ENCODE results near the gene CD44.

DNA sequence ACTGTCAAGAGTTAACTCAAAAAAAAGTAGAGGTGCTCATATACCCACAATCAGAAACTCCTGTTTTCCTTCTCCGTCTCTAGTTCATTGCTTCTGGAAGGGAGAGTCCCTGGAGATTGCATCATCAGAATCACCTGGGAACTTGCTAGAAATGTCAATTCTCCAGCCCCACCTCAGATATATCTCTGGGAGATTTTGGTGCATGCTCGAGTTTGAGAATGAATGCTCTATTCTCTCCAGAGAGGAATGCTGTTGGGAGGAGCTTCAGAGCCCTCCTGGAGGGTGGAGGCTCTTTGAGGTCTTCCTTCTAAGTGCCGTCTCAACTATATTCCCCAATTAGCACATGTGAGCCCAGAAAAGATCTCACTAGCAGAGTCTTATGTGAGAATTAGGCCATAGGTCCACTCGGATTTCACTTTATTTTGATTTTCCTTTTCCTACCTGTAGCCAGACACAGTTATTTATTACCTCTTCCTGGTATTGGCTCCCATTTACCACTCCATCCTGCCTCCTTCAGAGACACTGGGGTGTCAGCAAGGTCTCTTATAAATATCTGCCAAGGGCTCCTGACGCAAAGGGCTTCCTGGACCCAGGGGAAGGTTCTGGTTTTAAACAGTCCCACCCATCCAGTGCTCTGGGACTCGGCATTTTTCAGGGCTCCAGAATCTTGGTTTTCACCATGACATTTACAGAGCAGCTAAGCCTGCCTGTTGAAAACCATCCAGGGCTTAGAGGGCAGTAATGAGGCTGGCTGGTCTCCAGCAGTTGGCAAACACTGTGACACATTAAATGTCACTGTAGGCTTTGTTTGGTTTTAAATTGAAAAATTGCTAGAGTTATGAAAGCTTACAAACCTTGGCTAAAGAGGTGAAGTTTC is 136.2 kb downstream of the CD44 start:
- TF ChIP-seq TCF4 (CRISPR knock-in tag; IDR thresholded peaks at IDR 0.05; ENCODE audit: borderline replicate concordance) (no peak), ZFP3 (CRISPR knock-in tag; IDR thresholded peaks at IDR 0.05) (no peak), PPARA (CRISPR knock-in tag; IDR thresholded peaks at IDR 0.05; ENCODE audit: borderline replicate concordance) (no peak), TOX (CRISPR knock-in tag; IDR thresholded peaks at IDR 0.05; ENCODE audit: borderline replicate concordance) (no peak), ZNF8 (CRISPR knock-in tag; IDR thresholded peaks at IDR 0.05) (no peak), CSRNP3 (CRISPR knock-in tag; IDR thresholded peaks at IDR 0.05) (no peak), ESRRG (CRISPR knock-in tag; IDR thresholded peaks at IDR 0.05) (no peak), ZNF70 (CRISPR knock-in tag; IDR thresholded peaks at IDR 0.05) (no peak), RARB (CRISPR knock-in tag; IDR thresholded peaks at IDR 0.05) (no peak), BACH2 (CRISPR knock-in tag; IDR thresholded peaks at IDR 0.05; ENCODE audit: borderline replicate concordance) (no peak), ZFP30 (CRISPR knock-in tag; IDR thresholded peaks at IDR 0.05) (no peak)
- TF ChIP-seq, protein P1, sequence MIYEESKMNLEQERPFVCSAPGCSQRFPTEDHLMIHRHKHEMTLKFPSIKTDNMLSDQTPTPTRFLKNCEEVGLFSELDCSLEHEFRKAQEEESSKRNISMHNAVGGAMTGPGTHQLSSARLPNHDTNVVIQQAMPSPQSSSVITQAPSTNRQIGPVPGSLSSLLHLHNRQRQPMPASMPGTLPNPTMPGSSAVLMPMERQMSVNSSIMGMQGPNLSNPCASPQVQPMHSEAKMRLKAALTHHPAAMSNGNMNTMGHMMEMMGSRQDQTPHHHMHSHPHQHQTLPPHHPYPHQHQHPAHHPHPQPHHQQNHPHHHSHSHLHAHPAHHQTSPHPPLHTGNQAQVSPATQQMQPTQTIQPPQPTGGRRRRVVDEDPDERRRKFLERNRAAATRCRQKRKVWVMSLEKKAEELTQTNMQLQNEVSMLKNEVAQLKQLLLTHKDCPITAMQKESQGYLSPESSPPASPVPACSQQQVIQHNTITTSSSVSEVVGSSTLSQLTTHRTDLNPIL (CRISPR knock-in tag; IDR thresholded peaks at IDR 0.05; ENCODE audit: low read depth), result no peak
- TF ChIP-seq, protein P2, sequence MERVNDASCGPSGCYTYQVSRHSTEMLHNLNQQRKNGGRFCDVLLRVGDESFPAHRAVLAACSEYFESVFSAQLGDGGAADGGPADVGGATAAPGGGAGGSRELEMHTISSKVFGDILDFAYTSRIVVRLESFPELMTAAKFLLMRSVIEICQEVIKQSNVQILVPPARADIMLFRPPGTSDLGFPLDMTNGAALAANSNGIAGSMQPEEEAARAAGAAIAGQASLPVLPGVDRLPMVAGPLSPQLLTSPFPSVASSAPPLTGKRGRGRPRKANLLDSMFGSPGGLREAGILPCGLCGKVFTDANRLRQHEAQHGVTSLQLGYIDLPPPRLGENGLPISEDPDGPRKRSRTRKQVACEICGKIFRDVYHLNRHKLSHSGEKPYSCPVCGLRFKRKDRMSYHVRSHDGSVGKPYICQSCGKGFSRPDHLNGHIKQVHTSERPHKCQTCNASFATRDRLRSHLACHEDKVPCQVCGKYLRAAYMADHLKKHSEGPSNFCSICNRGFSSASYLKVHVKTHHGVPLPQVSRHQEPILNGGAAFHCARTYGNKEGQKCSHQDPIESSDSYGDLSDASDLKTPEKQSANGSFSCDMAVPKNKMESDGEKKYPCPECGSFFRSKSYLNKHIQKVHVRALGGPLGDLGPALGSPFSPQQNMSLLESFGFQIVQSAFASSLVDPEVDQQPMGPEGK (CRISPR knock-in tag; IDR thresholded peaks at IDR 0.05; ENCODE audit: borderline replicate concordance), result no peak
